Suprapubic skin (tissue), 4 donors: ENCODE measurements around the gene STH. TPM values are rescaled to one million over a fixed set of nuclear protein-coding genes. Genes with fewer than 3 reads are reported as not detected.

Experiments
- DNase-seq, 2 donors: peaks; one replicate each; pipeline ENCODE4 v3.0.0-alpha.2; 2019; ENCODE audit warnings: low spot score in 2 of 2
- H3K27ac ChIP-seq: fragments of 200-600 bp; sonication (generic); one replicate; pipeline ENCODE4 v1.5.1; 2019
- H3K27me3 ChIP-seq: fragments of 200-600 bp; sonication (generic); one replicate; pipeline ENCODE4 v1.5.1; 2019
- H3K36me3 ChIP-seq: fragments of 200-600 bp; sonication (generic); one replicate; pipeline ENCODE4 v1.5.1; 2019
- H3K4me1 ChIP-seq: fragments of 200-600 bp; sonication (generic); one replicate; pipeline ENCODE4 v1.5.1; 2019
- H3K4me3 ChIP-seq: fragments of 200-600 bp; sonication (generic); one replicate; pipeline ENCODE4 v1.5.1; 2019; ENCODE audit warnings: mild to moderate bottlenecking
- H3K9me3 ChIP-seq: fragments of 200-600 bp; sonication (generic); one replicate; pipeline ENCODE4 v1.5.1; 2019
- EP300 ChIP-seq: sonication (generic); formaldehyde crosslinking; IDR thresholded peaks from one replicate; pipeline ENCODE4 v1.6.1; 2017; ENCODE audit warnings: antibody characterized with exemption
- POLR2A ChIP-seq, 2 donors: fragments of 450-650 bp; IDR thresholded peaks; one replicate each; pipeline ENCODE4 v1.6.1; 2017; ENCODE audit warnings: antibody characterized with exemption in 2 of 2, mild to moderate bottlenecking in 2 of 2, moderate library complexity in 2 of 2
- POLR2AphosphoS5 ChIP-seq, 3 donors: sonication (generic); formaldehyde crosslinking; IDR thresholded peaks; one replicate each; pipeline ENCODE4 v1.6.1; 2017; ENCODE audit warnings: antibody characterized with exemption in 3 of 3
- WGBS: methylation state at CpG from one replicate; pipeline ENCODE4 v1.1.5; 2018; 5-methylcytosine and 5-hydroxymethylcytosine counted together
- total RNA-seq, 4 donors: library from RNA; depleted of rRNA; stranded (reverse); fragments of >200 nt; gene quantifications; one replicate each; pipeline ENCODE4 v1.1.0, GENCODE V29; 2016
- TF ChIP-seq, protein P1 (sequence below), 2 donors: fragments of 200-600 bp in 1 of 2; fragments of 450-650 bp in 1 of 2; sonication (generic) in 1 of 2; IDR thresholded peaks; one replicate each; pipeline ENCODE4 v1.5.1; 2016 to 2019; ENCODE audit warnings: antibody characterized with exemption in 2 of 2, mild to moderate bottlenecking in 1 of 2, moderate library complexity in 1 of 2

The STH gene
- total RNA-seq, 4 donors from 2014 or later: not detected

DNA sequence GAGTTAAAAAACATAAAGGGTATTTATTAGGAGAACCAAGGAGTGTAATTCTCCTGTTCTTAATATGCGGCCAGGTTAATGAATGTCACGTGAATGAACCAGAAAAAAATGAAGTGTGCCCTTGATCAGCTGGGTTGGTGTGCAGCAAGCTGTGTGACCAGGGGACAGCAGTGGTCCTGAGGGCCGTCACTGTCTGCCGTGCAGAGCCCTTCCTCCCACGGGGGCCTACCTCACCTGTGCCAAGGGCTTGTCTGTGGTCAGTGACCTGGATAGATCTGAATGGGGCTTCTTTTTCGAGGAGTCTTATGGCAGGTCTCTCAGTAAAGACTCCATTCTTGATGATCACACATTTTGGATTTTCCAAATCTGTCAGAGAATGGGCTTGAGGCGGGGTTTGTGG is 17.7 kb upstream of the STH start:
- no peak for DNase-seq
- no peaks in the 10 kb centered on the region for H3K27me3 ChIP-seq
- 94% methylated on average over 7 of the region's 7 CpGs for WGBS
- TF ChIP-seq POLR2AphosphoS5 (IDR thresholded peaks at IDR 0.05): no peak
- no peak for TF ChIP-seq POLR2A (IDR thresholded peaks at IDR 0.05)
- TF ChIP-seq, protein P1, sequence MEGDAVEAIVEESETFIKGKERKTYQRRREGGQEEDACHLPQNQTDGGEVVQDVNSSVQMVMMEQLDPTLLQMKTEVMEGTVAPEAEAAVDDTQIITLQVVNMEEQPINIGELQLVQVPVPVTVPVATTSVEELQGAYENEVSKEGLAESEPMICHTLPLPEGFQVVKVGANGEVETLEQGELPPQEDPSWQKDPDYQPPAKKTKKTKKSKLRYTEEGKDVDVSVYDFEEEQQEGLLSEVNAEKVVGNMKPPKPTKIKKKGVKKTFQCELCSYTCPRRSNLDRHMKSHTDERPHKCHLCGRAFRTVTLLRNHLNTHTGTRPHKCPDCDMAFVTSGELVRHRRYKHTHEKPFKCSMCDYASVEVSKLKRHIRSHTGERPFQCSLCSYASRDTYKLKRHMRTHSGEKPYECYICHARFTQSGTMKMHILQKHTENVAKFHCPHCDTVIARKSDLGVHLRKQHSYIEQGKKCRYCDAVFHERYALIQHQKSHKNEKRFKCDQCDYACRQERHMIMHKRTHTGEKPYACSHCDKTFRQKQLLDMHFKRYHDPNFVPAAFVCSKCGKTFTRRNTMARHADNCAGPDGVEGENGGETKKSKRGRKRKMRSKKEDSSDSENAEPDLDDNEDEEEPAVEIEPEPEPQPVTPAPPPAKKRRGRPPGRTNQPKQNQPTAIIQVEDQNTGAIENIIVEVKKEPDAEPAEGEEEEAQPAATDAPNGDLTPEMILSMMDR (IDR thresholded peaks at IDR 0.05): no peak
- no peak for TF ChIP-seq EP300
- no peak overlapping the region for H3K4me3 ChIP-seq
- H3K36me3 ChIP-seq: no peaks in the 10 kb centered on the region
- no peaks in the 10 kb centered on the region for H3K4me1 ChIP-seq
- H3K9me3 ChIP-seq: no peaks in the 10 kb centered on the region
- no peak overlapping the region for H3K27ac ChIP-seq

DNA sequence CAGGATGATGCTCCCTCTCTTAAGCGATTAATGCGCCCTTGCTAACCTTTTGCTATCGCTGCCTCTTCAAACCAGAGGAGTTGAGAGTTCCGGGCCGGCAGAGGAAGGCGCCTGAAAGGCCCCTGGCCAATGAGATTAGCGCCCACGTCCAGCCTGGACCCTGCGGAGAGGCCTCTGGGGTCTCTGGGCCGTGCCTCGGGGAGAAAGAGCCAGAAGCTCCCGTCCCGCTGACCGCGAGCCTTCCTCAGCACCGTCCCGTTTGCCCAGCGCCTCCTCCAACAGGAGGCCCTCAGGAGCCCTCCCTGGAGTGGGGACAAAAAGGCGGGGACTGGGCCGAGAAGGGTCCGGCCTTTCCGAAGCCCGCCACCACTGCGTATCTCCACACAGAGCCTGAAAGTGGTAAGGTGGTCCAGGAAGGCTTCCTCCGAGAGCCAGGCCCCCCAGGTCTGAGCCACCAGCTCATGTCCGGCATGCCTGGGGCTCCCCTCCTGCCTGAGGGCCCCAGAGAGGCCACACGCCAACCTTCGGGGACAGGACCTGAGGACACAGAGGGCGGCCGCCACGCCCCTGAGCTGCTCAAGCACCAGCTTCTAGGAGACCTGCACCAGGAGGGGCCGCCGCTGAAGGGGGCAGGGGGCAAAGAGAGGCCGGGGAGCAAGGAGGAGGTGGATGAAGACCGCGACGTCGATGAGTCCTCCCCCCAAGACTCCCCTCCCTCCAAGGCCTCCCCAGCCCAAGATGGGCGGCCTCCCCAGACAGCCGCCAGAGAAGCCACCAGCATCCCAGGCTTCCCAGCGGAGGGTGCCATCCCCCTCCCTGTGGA is 16.0 kb upstream of the STH start:
- Histone ChIP-seq H3K36me3 (no peaks in the 10 kb centered on the region), H3K27me3 (no peaks in the 10 kb centered on the region), H3K4me3 (no peak overlapping the region), H3K27ac (no peak overlapping the region), H3K4me1 (no peaks in the 10 kb centered on the region), H3K9me3 (no peaks in the 10 kb centered on the region)
- no peak for DNase-seq
- 94% methylated on average over 14 of the region's 41 CpGs for WGBS
- TF ChIP-seq POLR2A (IDR thresholded peaks at IDR 0.05) (no peak), POLR2AphosphoS5 (IDR thresholded peaks at IDR 0.05) (no peak), EP300 (no peak)
- TF ChIP-seq, protein P1 (IDR thresholded peaks at IDR 0.05): no peak

DNA sequence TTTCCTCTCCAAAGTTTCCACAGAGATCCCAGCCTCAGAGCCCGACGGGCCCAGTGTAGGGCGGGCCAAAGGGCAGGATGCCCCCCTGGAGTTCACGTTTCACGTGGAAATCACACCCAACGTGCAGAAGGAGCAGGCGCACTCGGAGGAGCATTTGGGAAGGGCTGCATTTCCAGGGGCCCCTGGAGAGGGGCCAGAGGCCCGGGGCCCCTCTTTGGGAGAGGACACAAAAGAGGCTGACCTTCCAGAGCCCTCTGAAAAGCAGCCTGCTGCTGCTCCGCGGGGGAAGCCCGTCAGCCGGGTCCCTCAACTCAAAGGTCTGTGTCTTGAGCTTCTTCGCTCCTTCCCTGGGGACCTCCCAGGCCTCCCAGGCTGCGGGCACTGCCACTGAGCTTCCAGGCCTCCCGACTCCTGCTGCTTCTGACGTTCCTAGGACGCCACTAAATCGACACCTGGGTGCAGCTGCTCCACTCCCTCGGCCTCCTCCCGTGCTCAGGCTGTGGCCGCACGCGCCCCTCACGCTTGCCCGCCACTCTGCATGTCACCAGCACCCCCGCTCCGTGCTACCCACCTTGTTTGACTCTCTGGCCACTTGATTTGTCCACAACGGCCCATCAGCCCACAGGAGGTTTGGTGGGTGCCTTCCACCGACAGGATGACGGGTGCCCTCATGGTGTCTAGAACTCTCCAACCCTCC is 15.3 kb upstream of the STH start:
- no peak for DNase-seq
- Histone ChIP-seq H3K27me3 (no peaks in the 10 kb centered on the region), H3K9me3 (no peaks in the 10 kb centered on the region), H3K4me3 (no peak overlapping the region), H3K36me3 (no peaks in the 10 kb centered on the region), H3K27ac (no peak overlapping the region), H3K4me1 (no peaks in the 10 kb centered on the region)
- 89% methylated on average over 17 of the region's 31 CpGs for WGBS
- TF ChIP-seq, protein P1 (IDR thresholded peaks at IDR 0.05): no peak
- TF ChIP-seq EP300 (no peak), POLR2A (IDR thresholded peaks at IDR 0.05) (no peak), POLR2AphosphoS5 (IDR thresholded peaks at IDR 0.05) (no peak)

DNA sequence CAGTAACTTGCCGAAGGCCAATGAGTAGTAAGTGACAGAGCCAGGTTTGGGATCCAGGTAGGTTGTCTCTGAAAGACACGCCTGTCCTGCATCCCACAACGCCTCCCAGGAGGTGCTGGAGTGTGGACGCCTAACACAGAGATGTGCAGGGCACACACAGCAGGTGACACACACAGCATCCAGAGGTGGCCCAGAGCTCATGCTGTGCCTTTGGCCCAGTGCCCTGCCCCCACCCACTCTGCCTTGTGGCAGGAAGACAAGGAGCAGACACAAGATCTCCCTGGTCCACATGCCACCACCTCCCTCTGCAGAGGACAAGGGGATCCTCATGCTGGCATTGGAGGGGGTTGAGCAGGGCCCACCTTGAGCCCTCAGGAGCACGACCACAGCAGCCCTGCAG is 14.7 kb upstream of the STH start:
- no peak overlapping the region for H3K4me3 ChIP-seq
- H3K27me3 ChIP-seq: no peaks in the 10 kb centered on the region
- H3K4me1 ChIP-seq: no peaks in the 10 kb centered on the region
- H3K9me3 ChIP-seq: no peaks in the 10 kb centered on the region
- no peaks in the 10 kb centered on the region for H3K36me3 ChIP-seq
- no peak for DNase-seq
- WGBS: 88% methylated on average over 3 of the region's 5 CpGs
- TF ChIP-seq EP300: no peak
- TF ChIP-seq, protein P1 (IDR thresholded peaks at IDR 0.05): no peak
- no peak for TF ChIP-seq POLR2AphosphoS5 (IDR thresholded peaks at IDR 0.05)
- TF ChIP-seq POLR2A (IDR thresholded peaks at IDR 0.05): no peak
- no peak overlapping the region for H3K27ac ChIP-seq

DNA sequence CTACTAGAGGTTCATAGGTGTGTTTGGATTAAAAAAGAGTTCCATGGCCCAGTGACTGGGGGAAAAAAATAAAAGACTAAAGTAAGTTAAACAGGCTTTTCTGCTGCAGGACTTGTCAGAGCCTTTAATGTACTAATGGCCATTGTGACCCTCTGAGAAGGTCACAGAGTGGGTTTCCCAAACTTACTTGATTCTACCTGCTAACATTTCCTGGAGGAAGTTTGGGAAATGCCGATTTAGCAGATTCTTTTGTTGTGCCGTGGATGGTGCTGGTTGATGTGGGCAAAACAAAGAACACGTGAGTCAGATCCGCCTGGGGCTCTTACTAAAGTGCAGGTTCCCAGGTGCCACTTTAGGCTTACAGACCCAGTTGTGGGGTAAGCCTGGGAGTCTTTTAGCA is 13.6 kb upstream of the STH start:
- WGBS: 84% methylated on average over 4 of the region's 4 CpGs

More for the DNA sequence above, 13.6 kb upstream of the STH start:
- H3K27ac ChIP-seq: no peak overlapping the region
- TF ChIP-seq POLR2A (IDR thresholded peaks at IDR 0.05): no peak
- no peak for TF ChIP-seq EP300
- no peak for TF ChIP-seq POLR2AphosphoS5 (IDR thresholded peaks at IDR 0.05)
- TF ChIP-seq, protein P1 (IDR thresholded peaks at IDR 0.05): no peak
- H3K27me3 ChIP-seq: no peaks in the 10 kb centered on the region
- H3K4me1 ChIP-seq: no peaks in the 10 kb centered on the region
- H3K36me3 ChIP-seq: no peaks in the 10 kb centered on the region
- H3K9me3 ChIP-seq: no peaks in the 10 kb centered on the region
- no peak overlapping the region for H3K4me3 ChIP-seq
- no peak for DNase-seq
